ENCODE measurements around the gene WNT16. TPM values are rescaled to one million over a fixed set of nuclear protein-coding genes. Genes with fewer than 3 reads are reported as not detected.

WNT16 gene
- total RNA-seq, 2 donors from 2014 or later, result 0.57 to 0.93 TPM

DNA sequence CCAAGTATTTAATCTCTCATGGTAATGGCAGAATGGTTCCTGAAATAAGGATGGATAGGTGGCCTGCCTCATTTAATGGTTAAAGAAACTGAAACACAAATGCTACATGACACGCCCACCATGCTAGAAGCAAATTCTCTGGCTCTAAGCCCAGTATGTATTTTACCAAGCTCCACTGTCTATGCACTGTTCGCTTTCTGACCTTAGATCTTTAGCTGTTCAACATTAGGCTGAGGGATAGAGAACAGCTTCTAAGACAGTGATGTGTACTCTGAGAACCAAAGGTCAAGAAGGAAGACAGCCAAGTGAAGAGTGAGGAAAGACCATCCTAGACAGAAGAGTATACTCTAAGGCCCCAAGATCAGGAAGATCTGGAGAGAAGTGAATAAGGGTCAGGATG is 40.7 kb downstream of the WNT16 start:
- Mint-ChIP-seq H3K27me3 (ENCODE audit: insufficient read depth) (no peaks in the 10 kb centered on the region), H3K27ac (no peak overlapping the region), H3K4me3 (no peak overlapping the region), H3K36me3 (ENCODE audit: low read depth) (peaks cover 49% of the 10 kb centered on the region), H3K4me1 (peaks cover 11% of the 10 kb centered on the region), H3K9me3 (no peaks in the 10 kb centered on the region)
- Histone ChIP-seq H3K9ac (ENCODE audit: extremely low read depth, low read length, poor library complexity, severe bottlenecking) (no peak overlapping the region), H3K36me3 (ENCODE audit: control insufficient read depth, insufficient read depth, low read length) (peaks cover 62% of the 10 kb centered on the region), H3K27me3 (ENCODE audit: control insufficient read depth, insufficient read depth, low read length, poor library complexity, severe bottlenecking) (no peaks in the 10 kb centered on the region), H3K27ac (ENCODE audit: low read depth, low read length) (no peak overlapping the region), H3K4me1 (ENCODE audit: control insufficient read depth, insufficient read depth, low read length) (peaks cover 2% of the 10 kb centered on the region), H3K9me3 (ENCODE audit: control insufficient read depth, low read length) (no peaks in the 10 kb centered on the region), H3K4me3 (ENCODE audit: low read length) (no peak overlapping the region)
- TF ChIP-seq, protein P1, sequence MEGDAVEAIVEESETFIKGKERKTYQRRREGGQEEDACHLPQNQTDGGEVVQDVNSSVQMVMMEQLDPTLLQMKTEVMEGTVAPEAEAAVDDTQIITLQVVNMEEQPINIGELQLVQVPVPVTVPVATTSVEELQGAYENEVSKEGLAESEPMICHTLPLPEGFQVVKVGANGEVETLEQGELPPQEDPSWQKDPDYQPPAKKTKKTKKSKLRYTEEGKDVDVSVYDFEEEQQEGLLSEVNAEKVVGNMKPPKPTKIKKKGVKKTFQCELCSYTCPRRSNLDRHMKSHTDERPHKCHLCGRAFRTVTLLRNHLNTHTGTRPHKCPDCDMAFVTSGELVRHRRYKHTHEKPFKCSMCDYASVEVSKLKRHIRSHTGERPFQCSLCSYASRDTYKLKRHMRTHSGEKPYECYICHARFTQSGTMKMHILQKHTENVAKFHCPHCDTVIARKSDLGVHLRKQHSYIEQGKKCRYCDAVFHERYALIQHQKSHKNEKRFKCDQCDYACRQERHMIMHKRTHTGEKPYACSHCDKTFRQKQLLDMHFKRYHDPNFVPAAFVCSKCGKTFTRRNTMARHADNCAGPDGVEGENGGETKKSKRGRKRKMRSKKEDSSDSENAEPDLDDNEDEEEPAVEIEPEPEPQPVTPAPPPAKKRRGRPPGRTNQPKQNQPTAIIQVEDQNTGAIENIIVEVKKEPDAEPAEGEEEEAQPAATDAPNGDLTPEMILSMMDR (conservative IDR thresholded peaks at IDR 0.05), result no peak
- no peak for DNase-seq
- 90% methylated on average over 2 of the region's 2 CpGs; no CpG with 5 or more reads in 1 of the 2 experiments for WGBS, 2 experiments (ENCODE audit: insufficient coverage in 1 of 2, insufficient read length in 1 of 2)

DNA sequence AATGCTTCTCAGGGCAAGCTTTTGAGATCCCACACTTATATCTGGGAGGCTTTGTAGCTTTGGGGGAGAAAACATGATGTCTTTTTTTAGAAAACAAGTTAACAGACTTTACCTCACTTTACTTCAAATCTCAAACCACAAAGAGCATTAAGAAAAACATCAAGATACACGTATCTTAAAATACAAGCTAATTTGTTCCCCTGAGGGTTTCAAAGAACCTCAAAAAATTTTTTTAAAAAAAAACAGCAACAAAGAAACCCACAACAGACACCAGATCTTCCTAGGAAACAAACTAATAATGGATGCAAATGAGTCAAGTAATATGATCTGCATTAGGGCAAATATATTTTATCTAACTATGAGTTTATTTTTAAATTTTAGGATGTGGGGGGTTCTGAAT is 42.6 kb downstream of the WNT16 start:
- Mint-ChIP-seq H3K27me3 (ENCODE audit: insufficient read depth) (no peaks in the 10 kb centered on the region), H3K27ac (peak overlapping the region; percentile 37), H3K9me3 (no peaks in the 10 kb centered on the region), H3K4me1 (peaks cover 7% of the 10 kb centered on the region), H3K36me3 (ENCODE audit: low read depth) (peaks cover 54% of the 10 kb centered on the region), H3K4me3 (no peak overlapping the region)
- no peaks in the 10 kb centered on the region for H3K4me1 ChIP-seq (ENCODE audit: control insufficient read depth, insufficient read depth, low read length)
- TF ChIP-seq, protein P1 (conservative IDR thresholded peaks at IDR 0.05), result no peak
- H3K27ac ChIP-seq (ENCODE audit: low read depth, low read length), result no peak overlapping the region
- H3K9me3 ChIP-seq (ENCODE audit: control insufficient read depth, low read length), result no peaks in the 10 kb centered on the region
- WGBS, 2 experiments (ENCODE audit: insufficient coverage in 1 of 2, insufficient read length in 1 of 2), result 92% methylated on average over 1 of the region's 1 CpG; no CpG with 5 or more reads in 1 of the 2 experiments
- no peak overlapping the region for H3K4me3 ChIP-seq (ENCODE audit: low read length)
- peaks cover 68% of the 10 kb centered on the region for H3K36me3 ChIP-seq (ENCODE audit: control insufficient read depth, insufficient read depth, low read length)
- H3K27me3 ChIP-seq (ENCODE audit: control insufficient read depth, insufficient read depth, low read length, poor library complexity, severe bottlenecking), result no peaks in the 10 kb centered on the region
- no peak for DNase-seq
- H3K9ac ChIP-seq (ENCODE audit: extremely low read depth, low read length, poor library complexity, severe bottlenecking), result no peak overlapping the region

DNA sequence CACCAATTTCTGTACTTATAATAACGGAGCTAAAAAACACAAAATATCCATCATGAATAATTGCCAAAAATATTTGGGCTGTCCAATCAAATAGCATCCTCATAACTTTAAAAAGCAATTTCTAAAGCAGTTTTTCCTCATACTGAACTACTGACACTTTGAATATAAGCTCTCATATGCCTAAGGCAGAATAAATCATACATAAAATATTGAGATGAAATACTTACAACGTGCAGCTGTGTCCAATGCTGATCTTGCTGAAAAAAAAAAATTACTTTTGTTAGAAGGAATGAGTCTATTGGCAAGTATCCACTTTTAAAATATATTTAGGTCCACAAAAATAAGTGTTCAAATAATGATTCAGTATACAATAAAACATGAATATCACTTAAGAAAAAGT is 43.1 kb downstream of the WNT16 start:
- peaks cover 69% of the 10 kb centered on the region for H3K36me3 ChIP-seq (ENCODE audit: control insufficient read depth, insufficient read depth, low read length)
- H3K27me3 ChIP-seq (ENCODE audit: control insufficient read depth, insufficient read depth, low read length, poor library complexity, severe bottlenecking), result no peaks in the 10 kb centered on the region
- H3K4me3 ChIP-seq (ENCODE audit: low read length), result no peak overlapping the region
- H3K4me1 Mint-ChIP-seq, result peaks cover 7% of the 10 kb centered on the region
- H3K27ac Mint-ChIP-seq, result no peak overlapping the region
- no peak overlapping the region for H3K9ac ChIP-seq (ENCODE audit: extremely low read depth, low read length, poor library complexity, severe bottlenecking)
- DNase-seq, result no peak
- H3K36me3 Mint-ChIP-seq (ENCODE audit: low read depth), result peaks cover 55% of the 10 kb centered on the region
- H3K9me3 Mint-ChIP-seq, result no peaks in the 10 kb centered on the region
- H3K4me3 Mint-ChIP-seq, result no peak overlapping the region
- no peaks in the 10 kb centered on the region for H3K4me1 ChIP-seq (ENCODE audit: control insufficient read depth, insufficient read depth, low read length)
- no peak overlapping the region for H3K27ac ChIP-seq (ENCODE audit: low read depth, low read length)
- TF ChIP-seq, protein P1 (conservative IDR thresholded peaks at IDR 0.05), result no peak
- 98 to 100% methylated on average over 1 to 2 of the region's 2 CpGs for WGBS, 2 experiments (ENCODE audit: insufficient coverage in 1 of 2, insufficient read length in 1 of 2)
- H3K27me3 Mint-ChIP-seq (ENCODE audit: insufficient read depth), result no peaks in the 10 kb centered on the region
- H3K9me3 ChIP-seq (ENCODE audit: control insufficient read depth, low read length), result no peaks in the 10 kb centered on the region

All from endodermal cell (in vitro differentiated cells).